Neural progenitor cell (in vitro differentiated cells): ENCODE measurements around the gene IGLL5. TPM values are rescaled to one million over a fixed set of nuclear protein-coding genes. Genes with fewer than 3 reads are reported as not detected.
"Not testable (repeated sequence)": the region's sequence is repeated elsewhere in the genome, so short reads cannot be mapped to it uniquely, and the experiment has no call there.

Experiments
- DNase-seq: peaks from one replicate; pipeline ENCODE4 v3.0.0-alpha.2; 2016; ENCODE audit warnings: low spot score
- H2AFZ ChIP-seq: fragments of 200-600 bp; sonication (generic); replicated peaks from 2 replicates; pipeline ENCODE4 v1.6.1; 2016; ENCODE audit warnings: antibody characterized with exemption
- H3F3A ChIP-seq: fragments of 200-600 bp; sonication (generic); 2 replicates; pipeline ENCODE4 v1.6.1; 2016; ENCODE audit warnings: antibody characterized with exemption, low read depth
- H3K27ac ChIP-seq: fragments of 200-600 bp; sonication (generic); 2 replicates; pipeline ENCODE4 v1.5.1; 2016; ENCODE audit warnings: mild to moderate bottlenecking
- H3K27me3 ChIP-seq: fragments of 200-600 bp; sonication (generic); 2 replicates; pipeline ENCODE4 v1.6.1; 2016; ENCODE audit warnings: mild to moderate bottlenecking, moderate library complexity
- H3K36me3 ChIP-seq: fragments of 200-600 bp; sonication (generic); 2 replicates; pipeline ENCODE4 v1.5.1; 2016
- H3K4me1 ChIP-seq: fragments of 200-600 bp; sonication (generic); 2 replicates; pipeline ENCODE4 v1.6.1; 2016; ENCODE audit warnings: mixed run types
- H3K4me2 ChIP-seq: fragments of 200-600 bp; sonication (generic); 2 replicates; pipeline ENCODE4 v1.6.1; 2016
- H3K4me3 ChIP-seq: fragments of 200-600 bp; sonication (generic); 2 replicates; pipeline ENCODE4 v1.5.1; 2016
- H3K79me2 ChIP-seq: fragments of 200-600 bp; sonication (generic); 2 replicates; pipeline ENCODE4 v1.6.1; 2016; ENCODE audit warnings: low read depth
- H3K9ac ChIP-seq: fragments of 200-600 bp; sonication (generic); 2 replicates; pipeline ENCODE4 v1.6.1; 2016
- H3K9me3 ChIP-seq: fragments of 200-600 bp; sonication (generic); 2 replicates; pipeline ENCODE4 v1.5.1; 2016; ENCODE audit warnings: low read depth
- H4K20me1 ChIP-seq: fragments of 200-600 bp; sonication (generic); 2 replicates; pipeline ENCODE4 v1.6.1; 2016; ENCODE audit warnings: low read depth
- H3K27ac Mint-ChIP-seq: 3 replicates; pipeline ENCODE4 v1.8.0; 2021; ENCODE audit warnings: mixed read lengths
- H3K27me3 Mint-ChIP-seq: 2 replicates; pipeline ENCODE4 v1.8.0; 2022; ENCODE audit warnings: low read depth, mild to moderate bottlenecking, inconsistent platforms, moderate library complexity, mixed read lengths; ENCODE audit not compliant: insufficient read depth
- H3K36me3 Mint-ChIP-seq: 3 replicates; pipeline ENCODE4 v1.8.0; 2021; ENCODE audit warnings: mixed read lengths
- H3K4me1 Mint-ChIP-seq: 3 replicates; pipeline ENCODE4 v1.8.0; 2021; ENCODE audit warnings: mixed read lengths
- H3K4me3 Mint-ChIP-seq: 3 replicates; pipeline ENCODE4 v1.8.0; 2021; ENCODE audit warnings: mild to moderate bottlenecking, moderate library complexity, mixed read lengths
- H3K9me3 Mint-ChIP-seq: 3 replicates; pipeline ENCODE4 v1.8.0; 2020; ENCODE audit warnings: mixed read lengths
- CTCF ChIP-seq: fragments of 200-600 bp; sonication (generic); IDR thresholded peaks from 2 replicates; pipeline ENCODE4 v1.5.1; 2017; ENCODE audit warnings: antibody characterized with exemption, mild to moderate bottlenecking
- EZH2 ChIP-seq: fragments of 200-600 bp; sonication (generic); IDR thresholded peaks from 2 replicates; pipeline ENCODE4 v1.6.1; 2017; ENCODE audit warnings: antibody characterized with exemption, mild to moderate bottlenecking, moderate library complexity
- EZH2phosphoT487 ChIP-seq: fragments of 200-600 bp; sonication (generic); IDR thresholded peaks from 2 replicates; pipeline ENCODE4 v1.6.1; 2017; ENCODE audit warnings: antibody characterized with exemption
- total RNA-seq: library from RNA; depleted of rRNA; stranded (reverse); fragments of >200 nt; gene quantifications from 2 replicates; pipeline ENCODE4 v1.2.3, GENCODE V29; 2015; ENCODE audit warnings: low replicate concordance

IGLL5 gene
- total RNA-seq, 1 donor from 2014 or later = not detected

- not testable (repeated sequence) for H2AFZ ChIP-seq, H3K27ac ChIP-seq, H3K79me2 ChIP-seq, H3K27ac Mint-ChIP-seq, H3K4me3 ChIP-seq, H3K36me3 ChIP-seq, H3K4me1 Mint-ChIP-seq, H3F3A ChIP-seq, H3K36me3 Mint-ChIP-seq, H3K27me3 Mint-ChIP-seq, H3K9me3 Mint-ChIP-seq, H4K20me1 ChIP-seq, H3K9me3 ChIP-seq, H3K4me2 ChIP-seq, H3K4me1 ChIP-seq, H3K4me3 Mint-ChIP-seq, H3K9ac ChIP-seq, DNase-seq
- H3K27me3 ChIP-seq = peaks cover 90% of the 10 kb centered on the region
These were observed 18.8 kb downstream of the IGLL5 start for GRCh38 chr22:22906391-22906790.

- no peak for DNase-seq
- Mint-ChIP-seq H3K4me3 (no peak overlapping the region), H3K36me3 (no peaks in the 10 kb centered on the region), H3K4me1 (no peaks in the 10 kb centered on the region), H3K27me3 (peaks cover 7% of the 10 kb centered on the region), H3K27ac (no peak overlapping the region), H3K9me3 (no peaks in the 10 kb centered on the region)
- Histone ChIP-seq H3K4me2 (no peak overlapping the region), H3K27me3 (peaks cover 90% of the 10 kb centered on the region), H3F3A (no peaks in the 10 kb centered on the region), H3K79me2 (no peaks in the 10 kb centered on the region), H3K36me3 (no peaks in the 10 kb centered on the region), H3K4me1 (no peaks in the 10 kb centered on the region), H4K20me1 (no peaks in the 10 kb centered on the region), H2AFZ (no peak overlapping the region), H3K4me3 (no peak overlapping the region), H3K9me3 (no peaks in the 10 kb centered on the region), H3K9ac (no peak overlapping the region), H3K27ac (no peak overlapping the region)
- TF ChIP-seq EZH2 = no peak
- TF ChIP-seq EZH2phosphoT487 = no peak
- no peak for TF ChIP-seq CTCF
These were observed 19.4 kb downstream of the IGLL5 start for GRCh38 chr22:22906907-22907550.

- H3K9me3 Mint-ChIP-seq = no peaks in the 10 kb centered on the region
- H3K4me1 Mint-ChIP-seq = no peaks in the 10 kb centered on the region
- H3K27me3 ChIP-seq = peaks cover 90% of the 10 kb centered on the region
- H3K9ac ChIP-seq = no peak overlapping the region
- TF ChIP-seq EZH2phosphoT487 (no peak), EZH2 (no peak), CTCF (no peak)
- H3K27ac Mint-ChIP-seq = no peak overlapping the region
- no peak overlapping the region for H3K27ac ChIP-seq
- H2AFZ ChIP-seq = no peak overlapping the region
- no peaks in the 10 kb centered on the region for H3K79me2 ChIP-seq
- no peaks in the 10 kb centered on the region for H3F3A ChIP-seq
- no peak overlapping the region for H3K4me3 Mint-ChIP-seq
- no peak overlapping the region for H3K4me2 ChIP-seq
- no peaks in the 10 kb centered on the region for H3K36me3 Mint-ChIP-seq
- H3K4me1 ChIP-seq = no peaks in the 10 kb centered on the region
- no peaks in the 10 kb centered on the region for H4K20me1 ChIP-seq
- DNase-seq = no peak
- H3K9me3 ChIP-seq = no peaks in the 10 kb centered on the region
- H3K36me3 ChIP-seq = no peaks in the 10 kb centered on the region
- no peak overlapping the region for H3K4me3 ChIP-seq
- peaks cover 9% of the 10 kb centered on the region for H3K27me3 Mint-ChIP-seq
These were observed 20.2 kb downstream of the IGLL5 start for GRCh38 chr22:22907551-22908494.

GRCh38 chr22:22908495-22908861 is 20.9 kb downstream of the IGLL5 start:
- H3K27ac ChIP-seq = no peak overlapping the region
- H3K79me2 ChIP-seq = no peaks in the 10 kb centered on the region
- Mint-ChIP-seq H3K27ac (no peak overlapping the region), H3K4me1 (no peaks in the 10 kb centered on the region), H3K4me3 (no peak overlapping the region), H3K36me3 (no peaks in the 10 kb centered on the region), H3K9me3 (no peaks in the 10 kb centered on the region), H3K27me3 (peaks cover 9% of the 10 kb centered on the region)
- H4K20me1 ChIP-seq = no peaks in the 10 kb centered on the region
- H3K36me3 ChIP-seq = no peaks in the 10 kb centered on the region
- H2AFZ ChIP-seq = no peak overlapping the region
- DNase-seq = no peak
- H3F3A ChIP-seq = no peaks in the 10 kb centered on the region
- H3K4me2 ChIP-seq = no peak overlapping the region
- no peaks in the 10 kb centered on the region for H3K4me1 ChIP-seq
- no peaks in the 10 kb centered on the region for H3K9me3 ChIP-seq
- H3K4me3 ChIP-seq = no peak overlapping the region
- H3K27me3 ChIP-seq = peaks cover 90% of the 10 kb centered on the region
- no peak overlapping the region for H3K9ac ChIP-seq
- TF ChIP-seq CTCF = no peak
- no peak for TF ChIP-seq EZH2
- TF ChIP-seq EZH2phosphoT487 = no peak
